Muscle of arm (tissue), 12 donors: ENCODE measurements around the gene IGFALS. TPM values are rescaled to one million over a fixed set of nuclear protein-coding genes. Genes with fewer than 3 reads are reported as not detected.
"Not testable (repeated sequence)": the region's sequence is repeated elsewhere in the genome, so short reads cannot be mapped to it uniquely, and the experiment has no call there.

ENCODE experiments used
- DNase-seq: peaks from one replicate; pipeline ENCODE4 v3.0.0-alpha.2; 2013
- polyA plus RNA-seq, 12 donors: library from polyadenylated mRNA; unstranded; fragments of 120-200 nt; gene quantifications; one replicate each; pipeline ENCODE4 v1.2.1, GENCODE V29; 2013; ENCODE audit not compliant: insufficient read length in 12 of 12

The IGFALS gene
- polyA plus RNA-seq, 12 donors = 0.10 to 0.87 (median 0.21) TPM; not detected in 2

DNA sequence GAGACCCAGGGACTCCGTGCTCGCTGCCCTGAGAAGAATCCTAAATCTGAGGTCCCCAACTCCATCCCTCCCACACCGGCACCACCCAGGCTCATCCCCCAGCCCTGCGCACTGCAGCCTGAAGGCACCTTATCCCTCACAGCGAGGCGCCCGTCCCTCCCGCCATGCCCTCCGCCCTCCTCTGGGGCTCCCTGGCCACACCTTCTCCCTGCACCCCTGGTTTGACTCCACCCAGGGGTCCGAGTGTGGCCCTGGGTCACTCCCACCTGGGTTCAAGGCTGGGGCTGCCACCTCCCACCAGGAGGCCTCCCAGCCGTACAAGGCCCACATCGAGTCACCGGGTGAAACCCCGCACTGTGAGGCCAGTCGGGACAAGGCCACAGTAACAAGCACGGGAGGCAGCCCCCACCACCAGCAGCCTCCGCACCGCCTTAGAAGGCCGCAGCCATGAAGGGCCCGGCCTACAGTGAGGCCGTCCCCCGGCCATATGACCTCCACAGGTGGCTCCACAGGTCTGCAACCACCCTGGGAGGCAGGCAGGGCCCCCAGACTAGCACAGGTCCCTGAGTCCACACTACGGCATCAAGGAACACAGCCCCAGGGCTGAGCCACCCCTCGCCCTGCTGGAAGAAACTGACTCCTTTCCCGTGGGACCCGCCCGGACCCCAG lies 24.8 kb upstream of the IGFALS start:
- no peak for DNase-seq

DNA sequence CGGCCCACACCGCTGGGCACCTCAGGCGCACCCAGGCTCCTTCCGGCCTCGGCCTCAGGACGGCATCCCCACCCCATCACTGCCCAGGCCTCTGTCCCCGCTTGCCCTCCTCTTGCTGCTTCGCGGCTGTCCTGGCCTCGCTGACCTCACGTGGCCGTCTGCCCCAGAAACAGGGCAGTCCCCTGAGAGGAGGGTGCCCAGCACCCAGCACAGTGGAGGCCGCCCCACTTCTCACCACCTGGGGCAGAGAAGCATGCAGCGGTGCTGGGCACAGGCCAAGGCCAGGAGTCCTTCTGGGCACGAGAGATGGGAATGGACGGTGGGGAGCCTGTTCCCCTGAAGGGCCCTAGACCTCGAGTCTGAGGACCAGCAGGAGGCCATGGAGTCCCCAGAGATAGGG lies 24.2 kb upstream of the IGFALS start:
- no peak for DNase-seq

GRCh38 chr16:1817276-1817589 lies 23.7 kb upstream of the IGFALS start:
- DNase-seq = no peak

DNA sequence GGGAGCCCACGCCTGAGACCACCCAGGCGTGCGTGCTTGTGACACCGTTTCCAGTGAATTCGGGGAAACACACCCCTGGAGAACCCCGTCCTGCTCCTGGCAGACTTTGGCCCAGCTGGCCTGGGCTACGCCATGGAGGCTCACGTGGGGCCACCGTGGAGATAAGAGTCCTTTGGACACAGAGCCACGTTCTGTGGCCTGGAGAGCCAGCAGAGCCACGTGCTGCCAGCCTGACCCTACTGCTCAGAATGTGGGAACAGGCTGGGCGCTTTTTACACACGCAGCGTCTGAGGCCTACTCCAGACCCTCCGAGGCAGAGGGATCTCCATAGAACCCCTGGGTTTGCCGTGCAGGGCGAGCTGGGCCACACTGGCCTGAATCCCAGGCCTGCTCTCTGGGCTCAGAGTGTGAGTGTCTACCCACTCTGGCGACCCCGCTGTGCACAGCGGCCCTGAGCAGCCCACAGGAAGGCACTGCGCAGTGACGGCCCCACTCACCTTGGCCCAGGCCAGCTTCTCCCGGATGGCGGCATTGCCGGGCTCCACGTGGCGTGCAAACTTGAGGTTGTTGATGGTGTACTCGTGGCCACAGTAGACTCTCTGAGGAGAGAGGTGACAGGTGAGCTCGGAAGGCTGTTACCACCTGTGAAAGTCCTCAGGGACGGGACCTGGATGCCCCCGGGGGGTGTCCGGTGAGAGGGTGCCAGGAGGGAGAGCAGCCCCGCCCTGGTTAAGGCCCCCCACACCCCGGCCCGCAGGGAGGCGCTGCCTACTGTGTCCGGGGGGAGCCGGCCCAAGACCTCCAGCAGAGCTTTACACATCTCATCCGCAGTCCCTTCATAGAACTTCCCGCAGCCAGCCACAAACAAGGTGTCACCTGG lies 23.1 kb upstream of the IGFALS start:
- no peak for DNase-seq

GRCh38 chr16:1815461-1815860 lies 22.0 kb upstream of the IGFALS start:
- DNase-seq = no peak

DNA sequence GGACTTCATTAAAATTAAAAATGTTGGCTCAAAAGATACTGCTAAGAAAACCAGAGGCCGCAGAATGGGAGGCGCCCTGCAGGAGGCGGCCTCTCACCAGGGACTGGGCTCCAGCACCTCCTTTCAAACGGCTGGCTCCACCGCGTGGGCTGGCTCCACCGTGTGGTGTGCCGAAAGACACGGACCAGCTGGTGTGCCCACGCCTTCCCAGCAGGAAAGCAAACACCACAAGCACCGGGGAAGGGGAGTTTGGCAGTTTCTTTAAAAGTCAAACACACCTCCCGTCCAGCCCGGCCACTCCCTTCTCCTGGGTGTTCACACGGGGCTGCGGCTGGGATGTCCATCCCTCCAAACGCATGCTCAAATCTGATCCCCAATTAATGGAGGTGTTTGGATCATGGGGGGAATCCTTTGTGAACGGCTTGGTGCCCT lies 19.2 kb upstream of the IGFALS start:
- DNase-seq = no peak

GRCh38 chr16:1810536-1810935 lies 17.0 kb upstream of the IGFALS start:
- DNase-seq = no peak

- DNase-seq = no peak
Observed at GRCh38 chr16:1810106-1810505, 16.6 kb upstream of the IGFALS start.

DNA sequence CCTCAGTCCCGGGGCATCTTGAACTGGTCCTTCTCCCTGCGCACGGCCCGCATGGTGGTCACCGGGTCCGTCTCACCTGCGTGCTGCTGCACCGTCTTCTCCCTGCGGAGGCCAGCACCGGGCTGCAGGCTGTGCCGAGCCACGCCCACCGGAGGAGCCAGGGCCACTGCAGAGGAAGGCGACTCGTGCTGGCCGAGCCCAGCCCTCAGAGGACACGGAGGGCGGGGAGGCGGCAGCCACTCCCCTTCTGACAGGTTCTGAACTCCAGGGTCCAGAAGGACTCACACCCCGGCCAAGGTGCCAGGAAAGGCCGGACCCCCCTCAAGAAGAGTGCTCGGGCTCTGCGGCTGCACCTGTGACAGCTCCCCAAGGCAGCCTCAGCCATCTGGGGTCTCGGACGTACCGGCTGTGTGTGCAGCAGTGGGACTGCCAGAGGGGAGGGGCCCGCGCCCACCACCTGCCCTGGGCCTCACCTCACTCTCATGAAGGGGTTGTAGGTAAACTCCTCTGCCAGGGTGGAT lies 15.8 kb upstream of the IGFALS start:
- no peak for DNase-seq

- DNase-seq = no peak
Observed at GRCh38 chr16:1808691-1809090, 15.2 kb upstream of the IGFALS start.

DNA sequence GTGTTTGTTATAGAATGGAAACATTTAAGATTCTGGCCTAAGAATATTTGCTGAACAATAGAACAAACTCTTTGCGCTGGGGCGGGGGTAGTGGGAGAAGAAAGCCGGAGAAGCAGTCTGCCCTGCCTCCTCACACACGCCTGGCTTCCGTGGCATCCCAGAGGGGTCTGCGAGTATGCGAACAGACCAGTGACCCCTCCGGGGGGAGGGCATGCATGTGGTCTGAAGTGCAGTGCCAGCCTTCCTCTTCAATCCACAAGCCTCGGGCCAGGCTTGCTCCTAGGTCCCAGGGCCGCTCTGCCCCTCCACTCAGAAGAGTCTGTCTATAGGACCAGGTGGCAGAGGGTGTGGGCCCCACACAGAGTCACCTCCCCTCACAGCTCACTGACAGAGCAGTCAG lies 14.1 kb upstream of the IGFALS start:
- DNase-seq = no peak

GRCh38 chr16:1800701-1801100 lies 7.2 kb upstream of the IGFALS start:
- DNase-seq = no peak

DNA sequence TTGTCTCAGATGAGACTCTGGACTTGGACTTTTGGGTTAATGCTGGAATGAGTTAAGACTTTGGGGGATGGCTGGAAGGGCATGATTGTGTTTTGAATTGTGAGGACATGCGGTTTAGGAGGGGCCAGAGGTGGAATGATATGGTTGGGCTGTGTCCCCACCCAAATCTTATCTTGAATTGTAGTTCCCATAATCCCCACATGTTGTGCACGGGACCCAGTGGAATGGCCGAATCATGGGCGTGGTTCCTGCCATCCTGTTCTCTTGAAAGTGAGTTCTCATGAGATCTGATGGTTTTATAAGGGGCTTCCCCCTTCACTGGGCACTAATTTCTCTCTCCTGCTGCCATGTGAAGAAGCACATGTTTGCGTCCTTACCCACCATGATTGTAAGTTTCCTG lies 5.8 kb upstream of the IGFALS start:
- not testable (repeated sequence) for DNase-seq

GRCh38 chr16:1794908-1795666 lies 1.6 kb upstream of the IGFALS start:
- DNase-seq = no peak

- no peak for DNase-seq
Observed at GRCh38 chr16:1794221-1794871, 841 bp upstream of the IGFALS start.

DNA sequence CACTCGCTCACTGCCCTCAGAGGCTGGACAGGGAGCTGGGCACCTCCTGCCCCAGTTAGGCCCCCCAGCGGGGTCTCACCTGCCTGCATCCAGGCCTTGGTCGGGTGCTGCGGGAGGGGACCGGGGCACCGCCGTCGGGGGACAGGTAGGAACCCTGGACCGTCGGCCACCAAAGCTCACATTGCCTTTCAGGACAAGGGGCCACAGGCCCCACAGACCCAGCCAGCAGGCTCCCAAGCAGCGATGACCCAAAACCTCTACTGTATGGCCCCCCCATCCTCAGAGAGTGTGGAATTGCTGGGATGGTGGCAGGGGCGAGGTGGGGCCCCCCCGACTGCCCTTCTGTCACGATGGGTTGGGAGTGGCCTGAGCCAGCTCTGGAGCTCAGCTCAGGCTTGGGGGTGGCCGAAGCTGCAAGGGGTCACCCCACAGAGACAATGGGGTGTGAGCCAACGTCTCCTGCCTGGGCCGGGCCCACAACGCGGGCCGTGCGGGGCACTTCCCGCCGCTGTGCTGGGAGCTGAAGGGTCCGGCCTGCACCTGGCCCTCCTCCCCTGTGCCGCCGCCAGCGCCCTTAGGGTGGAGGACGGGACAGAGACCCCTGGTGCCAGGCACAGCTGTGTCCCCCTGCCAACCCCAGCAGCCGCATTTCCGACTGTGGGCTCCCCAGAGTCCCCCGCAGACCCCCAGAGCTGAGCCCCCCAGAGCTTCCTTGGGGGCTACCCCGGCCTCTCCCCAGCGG lies 498 bp downstream of the IGFALS start:
- DNase-seq = no peak

- DNase-seq = no peak
Observed at GRCh38 chr16:1791943-1792812, 1.3 kb downstream of the IGFALS start.

DNA sequence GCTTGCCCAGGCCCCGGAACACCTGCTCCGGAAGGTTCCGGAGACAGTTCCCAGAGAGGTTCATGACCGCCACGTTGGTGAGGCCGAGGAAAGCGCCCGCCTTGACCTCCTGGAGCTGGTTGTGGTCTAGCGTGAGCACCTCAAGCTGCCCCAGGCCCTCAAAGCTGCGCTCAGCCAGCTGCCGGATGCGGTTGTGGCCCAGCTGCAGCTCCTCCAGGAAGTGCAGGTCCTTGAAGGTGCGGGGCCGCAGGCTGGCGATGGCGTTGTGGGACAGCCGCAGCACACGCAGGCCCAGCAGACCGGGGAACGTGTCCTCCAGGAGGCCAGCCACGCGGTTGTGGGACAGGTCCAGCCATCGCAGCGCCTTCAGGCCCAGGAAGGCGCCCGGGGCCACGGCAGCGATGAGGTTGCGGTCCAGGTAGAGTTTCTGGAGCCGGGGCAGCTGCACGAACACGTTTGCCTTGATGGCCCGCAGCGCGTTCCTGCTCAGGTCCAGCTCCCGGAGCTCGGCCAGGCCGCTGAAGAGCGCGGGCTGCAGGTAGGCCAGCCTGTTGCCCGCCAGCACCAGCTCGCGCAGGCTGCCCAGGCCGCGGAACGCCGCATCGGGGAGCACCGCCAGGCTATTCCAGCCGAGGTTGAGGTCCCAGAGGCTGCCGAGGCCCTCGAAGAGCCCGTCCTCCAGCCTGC lies 2.1 kb downstream of the IGFALS start:
- DNase-seq = no peak

DNA sequence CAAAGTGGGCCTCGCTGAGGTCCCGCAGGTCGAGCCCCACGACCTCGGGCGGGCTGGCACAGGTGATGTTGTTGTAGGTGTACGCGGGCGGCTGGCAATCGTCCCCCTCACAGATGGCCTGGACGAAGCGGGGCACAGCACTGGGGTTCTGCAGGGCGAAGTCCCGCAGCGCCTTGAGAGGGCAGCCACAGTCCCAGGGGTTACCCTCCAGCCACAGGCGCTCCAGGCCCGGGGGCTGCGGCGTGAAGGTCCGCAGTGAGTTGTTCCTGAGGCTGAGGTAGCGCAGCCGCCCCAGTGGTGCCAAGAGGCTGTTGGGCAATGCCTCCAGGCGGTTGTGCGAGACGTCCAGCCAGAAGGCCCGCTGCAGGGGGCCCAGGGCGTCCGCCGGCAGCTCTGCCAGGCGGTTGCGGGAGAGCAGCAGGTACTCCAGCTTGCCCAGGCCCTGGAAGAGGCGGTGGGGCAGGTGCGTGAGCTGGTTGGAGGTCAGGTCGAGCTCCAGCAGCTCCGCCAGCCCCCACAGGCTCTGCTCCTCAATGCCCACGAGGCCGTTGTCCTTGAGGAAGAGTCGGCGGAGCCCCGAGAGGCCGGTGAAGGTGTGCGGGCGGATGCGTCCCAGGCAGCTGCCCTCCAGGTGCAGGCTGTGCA lies 2.8 kb downstream of the IGFALS start:
- DNase-seq = no peak
